SK-N-SH treated with all-trans-retinoic acid at 6 μM for 48 hours (cell line): Measurements from ENCODE around the gene PLRG1.

ENCODE experiments used
- ATAC-seq: fragments of 200-7000 bp; cut with Tn5 transposase; 3 replicates; pipeline ENCODE4 v1.9.1; 2020; ENCODE audit warnings: mild to moderate bottlenecking, moderate library complexity
- CREB5 ChIP-seq: fragments of 250-450 bp; sonication (Bioruptor Pico); IDR thresholded peaks from 2 replicates; pipeline ENCODE4 v1.5.1; 2020; ENCODE audit warnings: low read depth, mild to moderate bottlenecking, moderate library complexity
- CSDC2 ChIP-seq: fragments of 250-450 bp; sonication (Bioruptor Pico); IDR thresholded peaks from 2 replicates; pipeline ENCODE4 v1.5.0; 2020; ENCODE audit warnings: mild to moderate bottlenecking, moderate library complexity
- CSRNP3 ChIP-seq: fragments of 250-450 bp; sonication (Bioruptor Pico); IDR thresholded peaks from 2 replicates; pipeline ENCODE4 v1.5.1; 2021; ENCODE audit warnings: mild to moderate bottlenecking, moderate library complexity
- ESRRG ChIP-seq: fragments of 250-450 bp; sonication (Bioruptor Pico); IDR thresholded peaks from 2 replicates; pipeline ENCODE4 v1.6.1; 2021; ENCODE audit warnings: mild to moderate bottlenecking
- GLIS3 ChIP-seq: fragments of 250-450 bp; sonication (Bioruptor Pico); IDR thresholded peaks from 2 replicates; pipeline ENCODE4 v1.5.0; 2020; ENCODE audit warnings: mild to moderate bottlenecking, moderate library complexity
- ISL1 ChIP-seq: fragments of 250-450 bp; sonication (Bioruptor Pico); IDR thresholded peaks from 2 replicates; pipeline ENCODE4 v2.1.2; 2022; ENCODE audit warnings: mild to moderate bottlenecking, moderate library complexity
- POU6F1 ChIP-seq: fragments of 250-450 bp; sonication (Bioruptor Pico); IDR thresholded peaks from 2 replicates; pipeline ENCODE4 v1.8.0; 2021; ENCODE audit warnings: low read depth, mild to moderate bottlenecking, moderate library complexity, borderline replicate concordance
- SNAI2 ChIP-seq: fragments of 250-450 bp; sonication (Bioruptor Pico); IDR thresholded peaks from 2 replicates; pipeline ENCODE4 v1.5.0; 2020; ENCODE audit warnings: mild to moderate bottlenecking, moderate library complexity
- TOX ChIP-seq: fragments of 250-450 bp; sonication (Bioruptor Pico); IDR thresholded peaks from 2 replicates; pipeline ENCODE4 v1.8.0; 2021; ENCODE audit warnings: mild to moderate bottlenecking, moderate library complexity, borderline replicate concordance
- TSHZ2 ChIP-seq: fragments of 250-450 bp; sonication (Bioruptor Pico); IDR thresholded peaks from 2 replicates; pipeline ENCODE4 v1.5.0; 2020; ENCODE audit warnings: mild to moderate bottlenecking, moderate library complexity
- ZFP3 ChIP-seq: fragments of 250-450 bp; sonication (Bioruptor Pico); IDR thresholded peaks from 2 replicates; pipeline ENCODE4 v1.5.0; 2020; ENCODE audit warnings: mild to moderate bottlenecking, moderate library complexity
- ZFP30 ChIP-seq: fragments of 450-650 bp; formaldehyde crosslinking; IDR thresholded peaks from 2 replicates; pipeline ENCODE4 v1.5.0; 2022; ENCODE audit warnings: mild to moderate bottlenecking, moderate library complexity
- ZNF565 ChIP-seq: fragments of 450-650 bp; formaldehyde crosslinking; conservative IDR thresholded peaks from 2 replicates; pipeline ENCODE4 v1.5.0; 2020; ENCODE audit warnings: low read depth, mild to moderate bottlenecking, moderate library complexity
- ZNF70 ChIP-seq: fragments of 450-650 bp; formaldehyde crosslinking; IDR thresholded peaks from 2 replicates; pipeline ENCODE4 v1.5.0; 2020; ENCODE audit warnings: mild to moderate bottlenecking, moderate library complexity
- ZNF8 ChIP-seq: fragments of 450-650 bp; formaldehyde crosslinking; IDR thresholded peaks from 2 replicates; pipeline ENCODE4 v1.5.0; 2020; ENCODE audit warnings: mild to moderate bottlenecking, moderate library complexity
- TF ChIP-seq, protein P1 (sequence below): fragments of 250-450 bp; sonication (Bioruptor Pico); IDR thresholded peaks from 2 replicates; pipeline ENCODE4 v1.8.0; 2020; ENCODE audit warnings: mild to moderate bottlenecking, moderate library complexity, borderline replicate concordance

The PLRG1 gene

GRCh38 chr4:154511981-154512380 is 38.2 kb downstream of the PLRG1 start:
- ATAC-seq = no peak
- TF ChIP-seq ZNF70 (no peak), ZNF8 (CRISPR knock-in tag) (no peak), CSDC2 (no peak), POU6F1 (no peak), ZFP30 (CRISPR knock-in tag) (no peak), CSRNP3 (CRISPR knock-in tag) (no peak), ESRRG (CRISPR knock-in tag) (no peak), ISL1 (no peak), CREB5 (CRISPR knock-in tag) (no peak), GLIS3 (CRISPR knock-in tag) (no peak), ZNF565 (CRISPR knock-in tag) (no peak)
- TF ChIP-seq, protein P1, sequence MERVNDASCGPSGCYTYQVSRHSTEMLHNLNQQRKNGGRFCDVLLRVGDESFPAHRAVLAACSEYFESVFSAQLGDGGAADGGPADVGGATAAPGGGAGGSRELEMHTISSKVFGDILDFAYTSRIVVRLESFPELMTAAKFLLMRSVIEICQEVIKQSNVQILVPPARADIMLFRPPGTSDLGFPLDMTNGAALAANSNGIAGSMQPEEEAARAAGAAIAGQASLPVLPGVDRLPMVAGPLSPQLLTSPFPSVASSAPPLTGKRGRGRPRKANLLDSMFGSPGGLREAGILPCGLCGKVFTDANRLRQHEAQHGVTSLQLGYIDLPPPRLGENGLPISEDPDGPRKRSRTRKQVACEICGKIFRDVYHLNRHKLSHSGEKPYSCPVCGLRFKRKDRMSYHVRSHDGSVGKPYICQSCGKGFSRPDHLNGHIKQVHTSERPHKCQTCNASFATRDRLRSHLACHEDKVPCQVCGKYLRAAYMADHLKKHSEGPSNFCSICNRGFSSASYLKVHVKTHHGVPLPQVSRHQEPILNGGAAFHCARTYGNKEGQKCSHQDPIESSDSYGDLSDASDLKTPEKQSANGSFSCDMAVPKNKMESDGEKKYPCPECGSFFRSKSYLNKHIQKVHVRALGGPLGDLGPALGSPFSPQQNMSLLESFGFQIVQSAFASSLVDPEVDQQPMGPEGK (CRISPR knock-in tag) = no peak

GRCh38 chr4:154511548-154511947 is 38.7 kb downstream of the PLRG1 start:
- TF ChIP-seq CREB5 (CRISPR knock-in tag) = no peak
- TF ChIP-seq, protein P1 (CRISPR knock-in tag) = no peak
- no peak for TF ChIP-seq GLIS3 (CRISPR knock-in tag)
- no peak for TF ChIP-seq TOX (CRISPR knock-in tag)
- no peak for TF ChIP-seq ZFP30 (CRISPR knock-in tag)
- no peak for TF ChIP-seq SNAI2
- no peak for TF ChIP-seq ZFP3
- TF ChIP-seq TSHZ2 (CRISPR knock-in tag) = no peak
- TF ChIP-seq ZNF8 (CRISPR knock-in tag) = no peak
- TF ChIP-seq ZNF70 = no peak
- TF ChIP-seq ZNF565 (CRISPR knock-in tag) = no peak
- TF ChIP-seq, all 23 proteins: peak for 0
- ATAC-seq = no peak

DNA sequence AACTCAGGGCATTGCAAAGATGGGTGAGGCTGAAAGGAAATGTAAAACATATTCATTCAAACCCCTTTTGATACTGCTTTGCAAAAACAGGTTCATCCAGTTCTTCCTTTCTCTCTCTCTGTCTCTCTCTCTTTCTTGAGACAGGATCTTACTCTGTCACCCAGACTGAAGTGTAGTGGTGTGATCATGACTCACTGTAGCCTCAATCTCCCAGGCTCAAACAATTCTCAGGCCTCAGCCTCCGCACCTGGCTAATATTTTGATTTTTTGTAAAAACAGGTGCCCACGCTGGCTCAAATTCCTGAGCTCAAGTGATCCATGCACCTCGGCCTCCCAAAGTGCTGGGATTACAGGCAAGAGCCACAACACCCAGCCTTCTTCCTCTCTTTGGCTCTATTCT is 43.0 kb downstream of the PLRG1 start:
- no peak for TF ChIP-seq ZFP3
- TF ChIP-seq, all 23 proteins: peak for 0
- ATAC-seq = no peak
